ENCODE results near the gene ELAPOR1. TPM values are rescaled to one million over a fixed set of nuclear protein-coding genes. Genes with fewer than 3 reads are reported as not detected.

The ELAPOR1 gene
- total and polyA plus RNA-seq, 4 donors, result 0.15 to 6.0 (median 1.0) TPM

DNA sequence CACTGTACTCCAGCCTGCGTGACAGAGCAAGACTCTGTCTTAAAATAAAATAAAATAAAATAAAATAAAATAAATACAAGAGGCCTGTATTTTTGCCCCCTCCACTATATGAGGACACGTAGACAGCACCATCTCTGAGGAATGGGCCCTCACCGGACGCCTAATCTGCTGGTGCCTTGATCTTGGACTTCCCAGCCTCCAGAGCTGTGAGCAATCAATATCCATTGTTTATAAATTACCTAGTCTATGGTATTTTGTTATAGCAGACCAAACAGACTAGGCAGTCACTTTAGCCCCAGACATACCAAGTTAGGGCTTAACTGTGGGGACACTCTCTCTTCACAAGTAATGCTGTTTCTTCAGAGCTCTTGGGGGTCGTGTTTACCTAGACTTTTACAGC is 6.4 kb downstream of the ELAPOR1 start:
- intact Hi-C loops (cut with DNase I), result no loop called here
- Histone ChIP-seq H3K36me3 (ENCODE audit: control insufficient read depth in 1 of 2, insufficient read depth in 2 of 2, low read length in 1 of 2) (no peaks in the 10 kb centered on the region), H3K27me3 (ENCODE audit: control insufficient read depth in 1 of 2, insufficient read depth in 2 of 2, low read length in 1 of 2) (no peaks in the 10 kb centered on the region), H3K4me1 (ENCODE audit: control insufficient read depth in 1 of 2, insufficient read depth in 2 of 2, low read length in 2 of 2) (no peaks in the 10 kb centered on the region), H3K9me3 (ENCODE audit: control insufficient read depth, low read length) (no peaks in the 10 kb centered on the region), H3K27ac (ENCODE audit: low read depth in 1 of 2, low read length in 2 of 2) (no peak overlapping the region), H3K4me3 (ENCODE audit: low read length in 2 of 2) (no peak overlapping the region)
- WGBS, 2 donors, result 91 to 94% methylated on average over 5 of the region's 5 CpGs
- DNase-seq (no peak), ATAC-seq (ENCODE audit: low FRiP score) (no peak)

DNA sequence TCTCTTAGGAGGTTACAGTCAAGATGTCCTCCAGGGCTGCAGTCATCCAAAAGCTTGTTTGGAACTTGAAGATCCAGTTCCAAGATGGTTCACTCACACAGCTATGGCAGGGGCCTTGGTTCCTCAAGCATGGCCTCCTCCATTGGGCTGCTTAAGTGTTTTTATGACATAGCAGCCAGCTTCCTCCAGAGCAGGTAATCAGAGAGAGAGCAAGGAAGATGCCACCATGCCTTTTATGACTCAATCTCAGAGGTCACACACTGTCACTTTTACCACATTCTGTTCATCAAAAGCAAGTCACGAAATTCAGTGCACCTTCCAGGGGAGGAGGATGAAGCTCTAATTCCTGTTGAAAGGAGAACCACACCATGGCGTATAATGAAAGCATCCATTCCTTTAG is 17.1 kb downstream of the ELAPOR1 start:
- H3K9me3 ChIP-seq (ENCODE audit: control insufficient read depth, low read length), result no peaks in the 10 kb centered on the region
- H3K27me3 ChIP-seq (ENCODE audit: control insufficient read depth in 1 of 2, insufficient read depth in 2 of 2, low read length in 1 of 2), result no peaks in the 10 kb centered on the region
- H3K36me3 ChIP-seq (ENCODE audit: control insufficient read depth in 1 of 2, insufficient read depth in 2 of 2, low read length in 1 of 2), result no peaks in the 10 kb centered on the region
- ATAC-seq (ENCODE audit: low FRiP score), result no peak
- intact Hi-C loops (cut with DNase I), result no loop called here
- no peak overlapping the region for H3K4me3 ChIP-seq (ENCODE audit: low read length in 2 of 2)
- no peak overlapping the region for H3K27ac ChIP-seq (ENCODE audit: low read depth in 1 of 2, low read length in 2 of 2)
- no peaks in the 10 kb centered on the region for H3K4me1 ChIP-seq (ENCODE audit: control insufficient read depth in 1 of 2, insufficient read depth in 2 of 2, low read length in 2 of 2)
- 94 to 98% methylated on average over 2 of the region's 2 CpGs for WGBS, 2 donors
- no peak for DNase-seq

DNA sequence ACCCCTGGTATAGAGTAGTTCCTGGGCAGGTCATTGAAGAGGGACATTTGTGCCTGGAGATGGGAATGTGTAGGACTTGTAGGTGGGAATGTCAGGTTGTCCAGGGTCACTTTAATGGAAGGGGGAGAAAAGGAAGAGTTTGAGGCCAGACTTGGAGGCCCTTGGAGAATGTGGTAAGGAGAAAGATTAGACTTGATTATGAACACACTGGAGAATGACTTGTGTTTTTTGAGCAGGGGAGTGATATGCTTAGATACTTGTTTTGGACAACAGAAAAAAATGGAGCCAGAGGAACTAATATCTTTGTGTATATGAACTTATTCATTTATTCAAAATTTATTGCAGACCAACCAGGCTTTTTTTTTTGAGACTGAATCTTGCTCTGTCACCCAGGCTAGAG is 17.9 kb downstream of the ELAPOR1 start:
- Histone ChIP-seq H3K4me1 (ENCODE audit: control insufficient read depth in 1 of 2, insufficient read depth in 2 of 2, low read length in 2 of 2) (no peaks in the 10 kb centered on the region), H3K27ac (ENCODE audit: low read depth in 1 of 2, low read length in 2 of 2) (no peak overlapping the region), H3K36me3 (ENCODE audit: control insufficient read depth in 1 of 2, insufficient read depth in 2 of 2, low read length in 1 of 2) (no peaks in the 10 kb centered on the region), H3K4me3 (ENCODE audit: low read length in 2 of 2) (no peak overlapping the region), H3K27me3 (ENCODE audit: control insufficient read depth in 1 of 2, insufficient read depth in 2 of 2, low read length in 1 of 2) (no peaks in the 10 kb centered on the region), H3K9me3 (ENCODE audit: control insufficient read depth, low read length) (no peaks in the 10 kb centered on the region)
- intact Hi-C loops (cut with DNase I), result no loop called here
- DNase-seq, result no peak
- no peak for ATAC-seq (ENCODE audit: low FRiP score)

DNA sequence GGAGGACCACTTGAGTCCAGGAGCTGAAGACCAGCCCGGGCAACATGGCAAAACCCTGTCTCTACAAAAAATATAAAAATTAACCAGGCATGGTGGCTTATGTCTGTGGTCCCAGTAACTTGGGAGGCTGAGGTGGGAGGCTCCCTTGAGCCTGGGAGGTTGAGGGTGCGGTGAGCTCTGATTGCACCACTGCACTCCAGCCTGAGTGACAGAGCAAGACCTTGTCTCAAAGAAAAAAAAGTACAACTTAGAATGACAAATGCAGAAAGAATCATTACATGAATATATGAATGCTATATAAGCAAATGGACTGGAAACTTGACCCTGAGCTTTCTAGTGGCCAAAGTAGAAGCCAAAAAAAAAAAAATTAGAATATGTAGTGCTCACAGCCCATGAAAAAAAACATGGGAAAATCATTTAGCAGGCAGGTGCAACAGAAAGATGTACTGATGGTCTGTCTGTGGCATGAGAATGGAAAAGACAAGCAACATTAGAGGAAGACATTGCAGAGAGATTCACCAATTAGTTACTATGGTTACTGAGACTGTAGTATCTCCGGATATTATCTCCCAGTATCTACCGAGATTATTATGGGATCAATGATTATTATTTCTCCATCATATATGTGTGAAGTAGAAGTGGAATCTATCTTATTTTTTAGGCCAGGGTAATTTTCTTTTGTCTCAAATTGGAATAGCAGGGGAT is 19.2 kb downstream of the ELAPOR1 start:
- Histone ChIP-seq H3K27me3 (ENCODE audit: control insufficient read depth in 1 of 2, insufficient read depth in 2 of 2, low read length in 1 of 2) (no peaks in the 10 kb centered on the region), H3K9me3 (ENCODE audit: control insufficient read depth, low read length) (no peaks in the 10 kb centered on the region), H3K36me3 (ENCODE audit: control insufficient read depth in 1 of 2, insufficient read depth in 2 of 2, low read length in 1 of 2) (no peaks in the 10 kb centered on the region), H3K4me3 (ENCODE audit: low read length in 2 of 2) (no peak overlapping the region), H3K4me1 (ENCODE audit: control insufficient read depth in 1 of 2, insufficient read depth in 2 of 2, low read length in 2 of 2) (no peaks in the 10 kb centered on the region), H3K27ac (ENCODE audit: low read depth in 1 of 2, low read length in 2 of 2) (no peak overlapping the region)
- intact Hi-C loops (cut with DNase I), result no loop called here
- DNase-seq, result no peak
- 86 to 87% methylated on average over 4 of the region's 4 CpGs for WGBS, 2 donors
- no peak for ATAC-seq (ENCODE audit: low FRiP score)

DNA sequence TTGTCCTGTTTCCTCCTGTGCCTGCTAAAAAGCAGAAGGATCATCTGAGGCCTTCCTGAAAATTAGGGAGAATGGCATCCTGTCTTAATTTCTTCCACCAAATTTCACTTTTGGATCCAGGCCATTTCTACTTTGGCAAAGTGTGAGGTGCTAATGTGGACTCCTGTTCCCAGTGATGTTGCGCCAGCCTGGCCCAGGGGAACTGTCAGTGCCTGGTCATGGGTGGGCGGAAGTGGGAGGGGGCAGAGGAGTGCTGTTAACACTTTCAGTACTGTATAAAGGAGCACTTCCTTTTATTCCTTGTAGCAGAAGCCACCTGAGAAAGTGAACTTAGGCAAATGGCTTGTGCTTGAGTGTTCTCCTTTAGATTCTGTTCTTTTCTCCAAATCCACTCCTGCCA is 19.9 kb downstream of the ELAPOR1 start:
- ATAC-seq (ENCODE audit: low FRiP score), result peak; percentile 41
- H3K4me3 ChIP-seq (ENCODE audit: low read length in 2 of 2), result no peak overlapping the region
- WGBS, 2 donors, result 51 to 58% methylated on average over 2 of the region's 2 CpGs
- no peaks in the 10 kb centered on the region for H3K9me3 ChIP-seq (ENCODE audit: control insufficient read depth, low read length)
- DNase-seq, result peak in 1 of 2 donors; percentile 53
- H3K4me1 ChIP-seq (ENCODE audit: control insufficient read depth in 1 of 2, insufficient read depth in 2 of 2, low read length in 2 of 2), result no peaks in the 10 kb centered on the region
- no peaks in the 10 kb centered on the region for H3K36me3 ChIP-seq (ENCODE audit: control insufficient read depth in 1 of 2, insufficient read depth in 2 of 2, low read length in 1 of 2)
- H3K27me3 ChIP-seq (ENCODE audit: control insufficient read depth in 1 of 2, insufficient read depth in 2 of 2, low read length in 1 of 2), result no peaks in the 10 kb centered on the region
- no peak overlapping the region for H3K27ac ChIP-seq (ENCODE audit: low read depth in 1 of 2, low read length in 2 of 2)
- intact Hi-C loops (cut with DNase I), result no loop called here

DNA sequence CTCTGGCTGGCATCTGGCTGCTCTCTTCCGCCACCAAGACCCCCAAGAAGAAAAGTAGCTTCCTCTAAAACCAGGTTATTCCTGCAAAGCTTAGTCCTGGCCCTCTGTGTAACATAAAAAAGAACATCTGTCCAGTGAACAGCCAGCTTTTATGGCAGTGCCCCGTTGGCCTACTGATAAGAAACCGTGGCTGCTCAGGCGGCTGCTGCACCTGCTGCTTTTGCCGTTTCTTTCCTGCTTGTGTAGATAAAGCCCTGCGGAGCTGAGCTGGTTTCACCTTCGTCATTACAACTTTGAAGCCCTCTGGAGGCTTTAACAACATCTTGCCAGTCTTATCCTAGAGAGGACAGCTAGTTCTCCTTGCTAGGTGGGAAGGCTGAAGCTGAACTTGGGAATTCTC is 20.5 kb downstream of the ELAPOR1 start:
- intact Hi-C loops (cut with DNase I), result no loop called here
- 58 to 61% methylated on average over 7 of the region's 7 CpGs for WGBS, 2 donors
- DNase-seq, result no peak
- Histone ChIP-seq H3K27ac (ENCODE audit: low read depth in 1 of 2, low read length in 2 of 2) (no peak overlapping the region), H3K9me3 (ENCODE audit: control insufficient read depth, low read length) (no peaks in the 10 kb centered on the region), H3K4me3 (ENCODE audit: low read length in 2 of 2) (no peak overlapping the region), H3K4me1 (ENCODE audit: control insufficient read depth in 1 of 2, insufficient read depth in 2 of 2, low read length in 2 of 2) (no peaks in the 10 kb centered on the region), H3K36me3 (ENCODE audit: control insufficient read depth in 1 of 2, insufficient read depth in 2 of 2, low read length in 1 of 2) (no peaks in the 10 kb centered on the region), H3K27me3 (ENCODE audit: control insufficient read depth in 1 of 2, insufficient read depth in 2 of 2, low read length in 1 of 2) (no peaks in the 10 kb centered on the region)
- ATAC-seq (ENCODE audit: low FRiP score), result no peak

DNA sequence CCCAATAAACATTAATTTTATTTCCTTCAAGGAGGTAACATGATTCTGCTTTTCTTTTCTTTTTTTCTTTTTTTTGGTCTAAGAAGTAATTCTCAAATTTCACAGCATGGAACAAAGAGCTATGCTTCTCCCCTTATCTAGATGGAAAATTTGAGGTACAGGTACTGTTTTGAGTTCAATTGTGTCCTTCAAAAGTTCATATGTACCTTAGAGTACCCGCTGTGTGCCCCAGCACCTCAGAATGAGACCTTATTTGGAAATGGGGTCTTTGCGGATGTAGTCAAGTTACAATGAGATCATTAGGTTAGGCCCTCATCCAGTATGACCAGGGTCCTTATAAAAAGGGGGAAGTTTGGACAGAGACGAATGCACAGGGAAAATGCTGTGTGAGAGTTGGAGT is 22.0 kb downstream of the ELAPOR1 start:
- Histone ChIP-seq H3K4me1 (ENCODE audit: control insufficient read depth in 1 of 2, insufficient read depth in 2 of 2, low read length in 2 of 2) (no peaks in the 10 kb centered on the region), H3K9me3 (ENCODE audit: control insufficient read depth, low read length) (no peaks in the 10 kb centered on the region), H3K36me3 (ENCODE audit: control insufficient read depth in 1 of 2, insufficient read depth in 2 of 2, low read length in 1 of 2) (no peaks in the 10 kb centered on the region), H3K4me3 (ENCODE audit: low read length in 2 of 2) (no peak overlapping the region), H3K27me3 (ENCODE audit: control insufficient read depth in 1 of 2, insufficient read depth in 2 of 2, low read length in 1 of 2) (no peaks in the 10 kb centered on the region), H3K27ac (ENCODE audit: low read depth in 1 of 2, low read length in 2 of 2) (no peak overlapping the region)
- ATAC-seq (ENCODE audit: low FRiP score) (no peak), DNase-seq (no peak)
- intact Hi-C loops (cut with DNase I), result no loop called here
- 87 to 91% methylated on average over 3 of the region's 3 CpGs for WGBS, 2 donors

DNA sequence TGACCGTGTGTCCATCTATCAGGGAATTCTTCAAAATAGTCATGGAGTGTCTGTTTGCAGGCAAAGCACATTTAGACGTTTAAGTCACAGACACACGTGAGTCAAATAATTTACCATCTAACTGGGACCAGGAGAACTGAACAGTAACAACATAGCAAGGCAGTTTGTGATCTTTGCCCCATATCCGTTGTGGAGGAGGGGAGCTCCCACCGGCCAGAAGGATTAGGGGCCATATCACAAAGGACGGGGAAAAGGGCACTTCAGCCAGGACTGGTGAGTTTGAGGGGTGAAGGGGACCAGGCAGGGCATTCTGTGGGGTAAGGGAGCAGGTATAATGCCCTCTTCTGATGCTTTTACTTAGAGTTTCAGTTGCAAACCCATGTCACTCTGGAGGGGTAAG is 22.9 kb downstream of the ELAPOR1 start:
- WGBS, 2 donors, result 84 to 85% methylated on average over 6 of the region's 6 CpGs
- ATAC-seq (ENCODE audit: low FRiP score), result no peak

DNA sequence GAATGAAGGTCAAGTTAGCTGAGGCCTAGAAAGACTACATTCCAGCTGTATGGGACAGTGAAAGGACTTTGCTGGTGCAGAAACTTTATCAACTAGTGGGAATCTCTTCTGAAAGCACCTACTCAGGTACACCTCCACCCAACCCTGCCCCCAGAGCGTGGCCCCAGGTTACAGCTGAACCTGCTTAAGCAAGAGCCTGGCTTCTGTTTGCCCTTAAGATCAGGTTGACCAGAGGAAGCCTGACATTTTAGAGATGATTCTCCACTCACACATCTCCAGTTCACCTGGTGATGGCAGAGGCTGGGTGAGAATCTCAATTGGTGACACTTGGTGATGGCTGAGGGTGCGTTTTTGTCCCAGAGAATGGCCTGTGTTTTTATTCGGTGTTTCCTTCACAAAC is 24.0 kb downstream of the ELAPOR1 start:
- Histone ChIP-seq H3K9me3 (ENCODE audit: control insufficient read depth, low read length) (no peaks in the 10 kb centered on the region), H3K4me3 (ENCODE audit: low read length in 2 of 2) (no peak overlapping the region), H3K27me3 (ENCODE audit: control insufficient read depth in 1 of 2, insufficient read depth in 2 of 2, low read length in 1 of 2) (no peaks in the 10 kb centered on the region), H3K27ac (ENCODE audit: low read depth in 1 of 2, low read length in 2 of 2) (no peak overlapping the region), H3K4me1 (ENCODE audit: control insufficient read depth in 1 of 2, insufficient read depth in 2 of 2, low read length in 2 of 2) (no peaks in the 10 kb centered on the region), H3K36me3 (ENCODE audit: control insufficient read depth in 1 of 2, insufficient read depth in 2 of 2, low read length in 1 of 2) (no peaks in the 10 kb centered on the region)
- DNase-seq, result no peak
- intact Hi-C loops (cut with DNase I), result no loop called here
- WGBS, 2 donors, result 90 to 96% methylated on average over 3 of the region's 3 CpGs
- no peak for ATAC-seq (ENCODE audit: low FRiP score)

More for the DNA sequence above, 22.9 kb downstream of the ELAPOR1 start:
- no peak for DNase-seq
- Histone ChIP-seq H3K4me3 (ENCODE audit: low read length in 2 of 2) (no peak overlapping the region), H3K27me3 (ENCODE audit: control insufficient read depth in 1 of 2, insufficient read depth in 2 of 2, low read length in 1 of 2) (no peaks in the 10 kb centered on the region), H3K9me3 (ENCODE audit: control insufficient read depth, low read length) (no peaks in the 10 kb centered on the region), H3K27ac (ENCODE audit: low read depth in 1 of 2, low read length in 2 of 2) (no peak overlapping the region), H3K36me3 (ENCODE audit: control insufficient read depth in 1 of 2, insufficient read depth in 2 of 2, low read length in 1 of 2) (no peaks in the 10 kb centered on the region), H3K4me1 (ENCODE audit: control insufficient read depth in 1 of 2, insufficient read depth in 2 of 2, low read length in 2 of 2) (no peaks in the 10 kb centered on the region)
- intact Hi-C loops (cut with DNase I), result no loop called here
